Activated CD4-positive, alpha-beta T cell treated with anti-CD3 and anti-CD28 coated beads, Interleukin-10, Interleukin-2, amounts not matched to agents 100 ng/mL and 50 ng/mL, durations not matched to agents 16 hours and 8 hours (primary cell): ENCODE results near the gene PTPRD.

Experiments used
- DNase-seq: peaks from one replicate; pipeline ENCODE4 v3.0.0-alpha.2; 2020

Gene PTPRD

GRCh38 chr9:9847750-9848149 is 765.1 kb downstream of the PTPRD start:
- no peak for DNase-seq

GRCh38 chr9:9846557-9846956 is 766.2 kb downstream of the PTPRD start:
- peak; percentile 1 for DNase-seq

GRCh38 chr9:9820436-9820835 is 792.4 kb downstream of the PTPRD start:
- DNase-seq = no peak

GRCh38 chr9:9819886-9820285 is 792.9 kb downstream of the PTPRD start:
- no peak for DNase-seq

GRCh38 chr9:9817176-9817575 is 795.6 kb downstream of the PTPRD start:
- DNase-seq = no peak

- no peak for DNase-seq
Observed at GRCh38 chr9:9804109-9804508, 808.7 kb downstream of the PTPRD start.

GRCh38 chr9:9799287-9799686 is 813.5 kb downstream of the PTPRD start:
- no peak for DNase-seq

GRCh38 chr9:9792144-9792857 is 820.5 kb downstream of the PTPRD start:
- no peak for DNase-seq

GRCh38 chr9:9791611-9792010 is 821.2 kb downstream of the PTPRD start:
- DNase-seq = no peak

GRCh38 chr9:9790216-9790872 is 822.5 kb downstream of the PTPRD start:
- peak; percentile 21 for DNase-seq

GRCh38 chr9:9783711-9784110 is 829.1 kb downstream of the PTPRD start:
- DNase-seq = no peak

- no peak for DNase-seq
Observed at GRCh38 chr9:9783211-9783610, 829.6 kb downstream of the PTPRD start.

GRCh38 chr9:9778293-9778692 is 834.5 kb downstream of the PTPRD start:
- no peak for DNase-seq

- no peak for DNase-seq
Observed at GRCh38 chr9:9774471-9774870, 838.3 kb downstream of the PTPRD start.

- no peak for DNase-seq
Observed at GRCh38 chr9:9771314-9771713, 841.5 kb downstream of the PTPRD start.

- no peak for DNase-seq
Observed at GRCh38 chr9:9764821-9765220, 848.0 kb downstream of the PTPRD start.

GRCh38 chr9:9754186-9754585 is 858.6 kb downstream of the PTPRD start:
- DNase-seq = no peak

- no peak for DNase-seq
Observed at GRCh38 chr9:9753266-9753665, 859.5 kb downstream of the PTPRD start.

GRCh38 chr9:9752722-9753121 is 860.1 kb downstream of the PTPRD start:
- no peak for DNase-seq

GRCh38 chr9:9751996-9752395 is 860.8 kb downstream of the PTPRD start:
- DNase-seq = no peak

GRCh38 chr9:9750719-9751118 is 862.1 kb downstream of the PTPRD start:
- DNase-seq = no peak

- no peak for DNase-seq
Observed at GRCh38 chr9:9749591-9749990, 863.2 kb downstream of the PTPRD start.

GRCh38 chr9:9747787-9748186 is 865.0 kb downstream of the PTPRD start:
- DNase-seq = no peak

- DNase-seq = no peak
Observed at GRCh38 chr9:9746826-9747225, 866.0 kb downstream of the PTPRD start.

GRCh38 chr9:9743822-9744221 is 869.0 kb downstream of the PTPRD start:
- no peak for DNase-seq
